KOPT-K1 (cell line): ENCODE results near the gene ZNF223.

Experiments used
- H3K27ac ChIP-seq: fragments of 200-600 bp; sonication (generic); 2 replicates; pipeline ENCODE4 v1.5.1; 2016; ENCODE audit warnings: antibody characterized with exemption, mild to moderate bottlenecking, low read depth, low read length; ENCODE audit not compliant: poor library complexity, severe bottlenecking
- H3K36me3 ChIP-seq: fragments of 200-600 bp; sonication (generic); 2 replicates; pipeline ENCODE4 v1.5.1; 2017; ENCODE audit warnings: antibody characterized with exemption, mild to moderate bottlenecking, low read length, moderate library complexity; ENCODE audit not compliant: insufficient read depth
- H3K9me3 ChIP-seq: fragments of 200-600 bp; sonication (generic); 2 replicates; pipeline ENCODE4 v1.5.1; 2017; ENCODE audit warnings: antibody characterized with exemption, low read length, mild to moderate bottlenecking; ENCODE audit not compliant: insufficient read depth, poor library complexity, severe bottlenecking

ZNF223 gene

GRCh38 chr19:44050740-44051649 lies 841 bp upstream of the ZNF223 start:
- Histone ChIP-seq H3K27ac (no peak overlapping the region), H3K9me3 (peaks cover 29% of the 10 kb centered on the region), H3K36me3 (no peaks in the 10 kb centered on the region)

GRCh38 chr19:44055870-44056269 lies 4.0 kb downstream of the ZNF223 start:
- H3K36me3 ChIP-seq: no peaks in the 10 kb centered on the region
- H3K27ac ChIP-seq: no peak overlapping the region
- H3K9me3 ChIP-seq: peaks cover 34% of the 10 kb centered on the region

GRCh38 chr19:44059229-44059628 lies 7.4 kb downstream of the ZNF223 start:
- Histone ChIP-seq H3K27ac (no peak overlapping the region), H3K9me3 (peaks cover 22% of the 10 kb centered on the region)

GRCh38 chr19:44061038-44061437 lies 9.2 kb downstream of the ZNF223 start:
- Histone ChIP-seq H3K36me3 (no peaks in the 10 kb centered on the region), H3K27ac (no peak overlapping the region), H3K9me3 (peaks cover 23% of the 10 kb centered on the region)

More at GRCh38 chr19:44059229-44059628, 7.4 kb downstream of the ZNF223 start:
- H3K36me3 ChIP-seq: no peaks in the 10 kb centered on the region

GRCh38 chr19:44066305-44066704 lies 14.5 kb downstream of the ZNF223 start:
- Histone ChIP-seq H3K9me3 (peaks cover 48% of the 10 kb centered on the region), H3K36me3 (no peaks in the 10 kb centered on the region), H3K27ac (no peak overlapping the region)

- Histone ChIP-seq H3K36me3 (no peaks in the 10 kb centered on the region), H3K9me3 (peaks cover 43% of the 10 kb centered on the region), H3K27ac (no peak overlapping the region)
Measured at GRCh38 chr19:44069415-44069814, 17.6 kb downstream of the ZNF223 start.

- Histone ChIP-seq H3K9me3 (peaks cover 20% of the 10 kb centered on the region), H3K36me3 (no peaks in the 10 kb centered on the region), H3K27ac (peak within 1 kb of the TSS; percentile 44)
Measured at GRCh38 chr19:44071824-44072542, 20.1 kb downstream of the ZNF223 start, which contains the start of gene ZNF284. ZNF284 (plus strand) TSS chr19:44072159; CDS start chr19:44076390, 4,231 bp downstream.

GRCh38 chr19:44072543-44073401 lies 20.9 kb downstream of the ZNF223 start:
- Histone ChIP-seq H3K36me3 (no peaks in the 10 kb centered on the region; the same call in 1 of the 2 replicates), H3K9me3 (peaks cover 12% of the 10 kb centered on the region), H3K27ac (peak overlapping the region; percentile 44)

- no peaks in the 10 kb centered on the region for H3K9me3 ChIP-seq
- no peak overlapping the region for H3K27ac ChIP-seq
- peaks cover 6% of the 10 kb centered on the region; the same call in 1 of the 2 replicates for H3K36me3 ChIP-seq
Measured at GRCh38 chr19:44076325-44076724, 24.5 kb downstream of the ZNF223 start.

GRCh38 chr19:44092108-44092507 lies 40.3 kb downstream of the ZNF223 start:
- H3K27ac ChIP-seq: no peak overlapping the region
- peaks cover 6% of the 10 kb centered on the region; the same call in 1 of the 2 replicates for H3K36me3 ChIP-seq
- H3K9me3 ChIP-seq: no peaks in the 10 kb centered on the region

- Histone ChIP-seq H3K9me3 (no peaks in the 10 kb centered on the region), H3K27ac (peak within 1 kb of the TSS; percentile 69), H3K36me3 (peaks cover 27% of the 10 kb centered on the region)
Measured at GRCh38 chr19:44093931-44094765, 42.3 kb downstream of the ZNF223 start, which contains the start of gene ZNF224. ZNF224 (plus strand) TSS chr19:44094361; CDS start chr19:44097874, 3,513 bp downstream.

GRCh38 chr19:44107751-44108150 lies 55.9 kb downstream of the ZNF223 start:
- Histone ChIP-seq H3K36me3 (peaks cover 57% of the 10 kb centered on the region), H3K9me3 (peaks cover 51% of the 10 kb centered on the region)

GRCh38 chr19:44109458-44109857 lies 57.6 kb downstream of the ZNF223 start:
- H3K9me3 ChIP-seq: peaks cover 42% of the 10 kb centered on the region
- H3K27ac ChIP-seq: no peak overlapping the region
- peaks cover 40% of the 10 kb centered on the region for H3K36me3 ChIP-seq

More at GRCh38 chr19:44107751-44108150, 55.9 kb downstream of the ZNF223 start:
- no peak overlapping the region for H3K27ac ChIP-seq
